GM19238 (cell line): ENCODE results near the gene PTPRN2.
"Not testable (repeated sequence)": the region's sequence is repeated elsewhere in the genome, so short reads cannot be mapped to it uniquely, and the experiment has no call there.

Experiments used
- DNase-seq: peaks from one replicate; pipeline ENCODE4 v3.0.0; 2011; ENCODE audit warnings: low spot score; ENCODE audit not compliant: insufficient read length

Gene PTPRN2

GRCh38 chr7:158351899-158352729 is 235.5 kb downstream of the PTPRN2 start:
- not testable (repeated sequence) for DNase-seq

- DNase-seq, result no peak
Measured at GRCh38 chr7:158351481-158351880, 236.1 kb downstream of the PTPRN2 start.

DNA sequence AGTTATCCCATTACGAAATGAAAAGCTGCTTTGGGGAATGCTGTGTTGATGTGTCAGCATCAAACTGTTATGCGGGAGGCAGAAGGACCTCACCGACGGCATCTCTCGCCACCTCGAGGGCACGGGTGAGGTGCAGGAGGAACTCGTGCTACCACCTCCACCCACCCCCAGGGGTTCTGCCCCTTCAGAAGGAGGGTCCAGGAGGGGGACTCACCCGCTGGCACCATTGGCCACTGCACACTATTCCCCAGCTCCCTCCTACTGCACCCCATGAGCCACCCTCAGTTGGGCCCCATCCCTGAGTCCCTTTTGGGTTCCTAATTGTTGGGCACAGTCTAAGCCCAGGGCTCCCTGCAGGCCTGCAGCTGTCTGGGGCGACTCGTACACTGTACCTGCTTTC is 236.6 kb downstream of the PTPRN2 start:
- DNase-seq, result no peak

DNA sequence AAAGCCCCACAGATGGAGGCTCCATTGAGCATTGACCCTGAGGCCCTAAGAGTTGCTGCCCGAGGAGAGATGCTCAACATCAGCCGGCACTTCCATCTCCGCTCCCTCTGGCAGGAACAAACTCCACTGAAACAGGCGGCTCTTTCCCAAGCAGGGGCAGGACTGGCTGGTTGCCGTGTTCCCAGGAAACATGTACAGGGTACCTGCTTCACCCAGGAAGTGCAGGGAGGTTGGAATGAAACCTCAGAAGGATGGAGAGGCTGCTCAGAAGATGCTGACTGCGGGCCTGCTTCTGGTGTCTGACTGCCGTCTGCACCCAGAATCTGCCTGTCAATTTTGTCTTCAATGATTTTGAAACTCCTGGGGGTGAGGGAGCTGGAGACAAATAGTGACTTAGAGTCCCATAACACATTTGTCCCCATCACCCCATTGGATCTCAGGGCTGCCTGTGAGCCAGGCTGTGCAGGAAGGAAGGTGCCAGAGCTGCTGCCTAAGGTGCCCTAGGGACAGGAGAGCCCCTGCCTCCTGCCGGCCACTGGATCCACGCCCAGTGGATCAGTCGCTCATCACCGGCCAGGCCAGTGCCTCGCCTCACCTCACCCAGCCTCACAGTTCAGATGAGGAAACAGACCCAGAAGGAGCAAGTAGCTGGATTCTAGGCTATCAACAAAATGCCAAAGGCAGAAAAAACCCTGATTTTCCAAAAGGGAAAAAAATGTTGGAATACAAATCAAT is 237.3 kb downstream of the PTPRN2 start:
- no peak for DNase-seq

- DNase-seq, result no peak
Measured at GRCh38 chr7:158348446-158348845, 239.2 kb downstream of the PTPRN2 start.

- DNase-seq, result not testable (repeated sequence)
Measured at GRCh38 chr7:158348039-158348438, 239.6 kb downstream of the PTPRN2 start.

- DNase-seq, result no peak
Measured at GRCh38 chr7:158345731-158346130, 241.9 kb downstream of the PTPRN2 start.

GRCh38 chr7:158344706-158345300 is 242.8 kb downstream of the PTPRN2 start:
- no peak for DNase-seq

DNA sequence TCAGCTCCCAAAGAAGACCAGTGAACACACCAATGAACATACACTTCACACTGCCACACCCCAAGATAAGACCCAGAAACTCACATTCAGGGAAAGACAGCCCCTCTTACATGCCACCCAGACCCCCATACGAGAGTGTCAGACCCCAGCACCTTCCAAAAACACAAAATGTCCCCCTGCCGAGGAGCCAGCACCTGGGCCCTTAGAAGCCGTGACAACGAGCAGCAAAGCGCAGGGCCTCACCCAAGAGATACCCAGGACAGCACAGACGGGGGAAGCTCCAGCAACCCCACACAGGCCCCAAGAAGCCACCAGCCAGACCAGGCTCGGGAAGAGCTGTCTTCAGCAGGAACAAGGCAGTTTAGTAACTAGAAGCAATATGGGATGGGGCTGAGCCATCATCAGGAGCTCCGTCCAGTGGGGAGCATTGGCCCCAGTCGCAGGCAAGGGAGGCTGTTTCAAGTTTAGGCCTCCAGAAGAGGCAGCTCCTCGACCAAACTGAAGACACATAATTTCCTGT is 243.6 kb downstream of the PTPRN2 start:
- no peak for DNase-seq

- DNase-seq, result no peak
Measured at GRCh38 chr7:158343526-158343925, 244.1 kb downstream of the PTPRN2 start.

DNA sequence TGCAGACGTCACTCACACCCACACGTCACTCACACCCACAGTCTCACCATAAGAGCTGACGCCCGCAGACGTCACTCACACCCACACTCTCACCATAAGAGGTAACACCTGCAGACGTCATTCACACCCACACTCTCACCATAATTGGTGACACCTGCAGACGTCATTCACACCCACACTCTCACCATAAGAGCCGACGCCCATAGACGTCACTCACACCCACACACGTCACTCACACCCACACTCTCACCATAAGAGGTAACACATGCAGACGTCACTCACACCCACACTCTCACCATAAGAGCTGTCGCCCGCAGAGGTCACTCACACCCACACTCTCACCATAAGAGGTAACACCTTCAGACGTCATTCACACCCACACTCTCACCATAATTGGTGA is 246.5 kb downstream of the PTPRN2 start:
- DNase-seq, result not testable (repeated sequence)

- not testable (repeated sequence) for DNase-seq
Measured at GRCh38 chr7:158336952-158337351, 250.7 kb downstream of the PTPRN2 start.

DNA sequence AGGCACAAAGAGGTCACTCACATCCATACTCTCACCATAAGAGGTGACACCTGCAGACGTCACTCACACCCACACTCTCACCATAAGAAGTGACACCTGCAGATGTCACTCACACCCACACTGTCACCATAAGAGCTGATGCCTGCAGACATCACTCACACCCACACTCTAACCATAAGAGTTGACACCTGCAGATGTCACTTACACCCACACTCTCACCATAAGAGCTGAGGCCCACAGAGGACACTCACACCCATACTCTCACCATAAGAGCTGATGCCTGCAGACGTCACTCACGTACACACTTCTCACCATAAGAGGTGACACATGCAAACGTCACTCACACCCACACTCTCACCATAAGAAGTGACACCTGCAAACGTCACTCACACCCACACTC is 255.1 kb downstream of the PTPRN2 start:
- DNase-seq, result not testable (repeated sequence)

DNA sequence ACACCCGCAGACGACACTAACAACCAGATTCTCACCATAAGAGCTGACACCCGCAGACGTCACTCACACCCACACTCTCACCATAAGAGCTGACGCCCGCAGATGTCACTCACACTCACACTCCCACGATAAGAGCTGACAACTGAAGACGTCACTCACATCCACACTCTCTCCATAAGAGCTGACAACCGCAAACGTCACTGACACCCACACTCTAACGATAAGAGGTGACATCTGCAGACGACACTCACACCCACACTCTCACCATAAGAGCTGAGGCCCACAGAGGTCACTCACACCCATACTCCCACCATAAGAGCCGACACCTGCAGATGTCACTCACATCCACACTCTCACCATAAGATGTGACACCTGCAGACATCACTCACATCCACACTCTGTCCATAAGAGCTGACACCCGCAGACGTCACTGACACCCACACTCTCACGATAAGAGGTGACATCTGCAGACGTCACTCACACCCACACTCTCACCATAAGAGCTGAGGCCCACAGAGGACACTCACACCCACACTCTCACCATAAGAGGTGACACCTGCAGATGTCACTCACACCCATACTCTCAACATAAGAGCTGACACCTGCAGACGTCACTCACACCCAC is 255.7 kb downstream of the PTPRN2 start:
- not testable (repeated sequence) for DNase-seq

GRCh38 chr7:158329686-158330085 is 257.9 kb downstream of the PTPRN2 start:
- DNase-seq, result no peak

DNA sequence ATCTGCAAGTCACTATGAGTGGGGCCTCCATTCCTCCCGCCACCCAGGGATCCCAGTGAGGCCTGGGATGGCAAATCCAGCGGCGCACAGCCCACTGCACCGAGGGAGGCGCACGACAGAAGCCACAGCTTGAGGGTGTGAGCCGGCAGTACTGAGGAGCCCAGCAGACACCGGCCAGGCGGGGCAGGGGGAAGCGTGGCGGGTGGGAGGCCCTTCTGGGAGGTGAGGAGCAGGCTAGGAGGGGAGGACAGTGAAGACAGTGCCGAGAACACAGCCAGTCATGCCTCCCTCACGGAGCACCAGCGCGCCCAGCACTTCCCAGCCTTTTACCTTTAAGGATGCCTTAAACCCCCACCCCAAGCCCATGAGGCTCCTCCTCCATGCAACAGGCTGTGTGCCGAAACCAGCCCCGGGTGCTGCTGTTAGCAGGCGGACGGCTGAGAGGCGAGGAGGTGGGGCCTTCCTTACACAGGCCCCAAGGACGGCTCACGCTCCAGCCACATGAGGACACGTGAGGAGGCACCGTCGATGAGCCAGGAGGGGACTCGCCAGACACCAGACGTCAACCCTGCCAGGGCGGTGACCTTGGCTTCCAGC is 258.5 kb downstream of the PTPRN2 start:
- DNase-seq, result no peak

DNA sequence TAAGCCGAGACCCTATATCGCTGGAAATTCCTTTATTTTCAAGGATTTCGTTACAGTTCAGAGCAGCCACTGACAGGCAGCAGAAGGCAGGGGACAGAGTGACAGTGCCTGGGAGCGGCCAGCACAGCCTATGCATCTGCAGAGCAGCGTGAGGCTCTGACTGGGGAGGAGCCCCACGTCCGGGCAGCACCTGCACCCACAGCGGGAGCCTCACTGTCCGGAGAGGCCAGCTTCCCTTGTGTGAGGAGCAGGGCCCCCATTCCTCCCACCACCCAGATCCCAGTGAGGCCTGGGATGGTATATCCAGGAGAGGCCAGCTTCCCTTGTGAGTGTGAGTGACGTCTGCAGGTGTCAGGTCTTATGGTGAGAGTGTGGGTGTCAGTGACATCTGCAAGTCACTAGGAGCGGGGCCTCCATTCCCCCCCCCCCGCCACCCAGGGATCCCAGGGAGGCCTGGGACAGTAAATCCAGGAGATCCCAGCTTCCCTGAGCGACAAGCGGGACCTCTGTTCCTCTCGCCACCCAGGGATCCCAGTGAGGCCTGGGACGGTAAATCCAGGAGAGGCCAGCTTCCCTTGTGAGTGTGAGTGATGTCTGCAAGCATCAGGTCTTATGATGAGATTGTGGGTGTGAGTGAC is 259.1 kb downstream of the PTPRN2 start:
- no peak for DNase-seq

GRCh38 chr7:158327571-158328180 is 259.9 kb downstream of the PTPRN2 start:
- no peak for DNase-seq

- DNase-seq, result no peak
Measured at GRCh38 chr7:158327012-158327411, 260.6 kb downstream of the PTPRN2 start.
